ENCODE data around the gene CSNK2B.

CSNK2B gene

GRCh38 chr6:31711233-31711632 lies 45.4 kb downstream of the CSNK2B start (continued):
- TF ChIP-seq ZIC2 (tag by site-specific recombination; IDR thresholded peaks at IDR 0.05), result peak; percentile 85
- TF ChIP-seq ZNF366 (tag by site-specific recombination; conservative IDR thresholded peaks at IDR 0.05), result no peak
- TF ChIP-seq ZNF548 (tag by site-specific recombination; IDR thresholded peaks at IDR 0.05), result no peak
- TF ChIP-seq ZNF654 (tag by site-specific recombination; IDR thresholded peaks at IDR 0.05; ENCODE audit: low read depth), result no peak
- no peak for TF ChIP-seq ZNF23 (tag by site-specific recombination; IDR thresholded peaks at IDR 0.05; ENCODE audit: borderline replicate concordance)
- TF ChIP-seq, protein P1, sequence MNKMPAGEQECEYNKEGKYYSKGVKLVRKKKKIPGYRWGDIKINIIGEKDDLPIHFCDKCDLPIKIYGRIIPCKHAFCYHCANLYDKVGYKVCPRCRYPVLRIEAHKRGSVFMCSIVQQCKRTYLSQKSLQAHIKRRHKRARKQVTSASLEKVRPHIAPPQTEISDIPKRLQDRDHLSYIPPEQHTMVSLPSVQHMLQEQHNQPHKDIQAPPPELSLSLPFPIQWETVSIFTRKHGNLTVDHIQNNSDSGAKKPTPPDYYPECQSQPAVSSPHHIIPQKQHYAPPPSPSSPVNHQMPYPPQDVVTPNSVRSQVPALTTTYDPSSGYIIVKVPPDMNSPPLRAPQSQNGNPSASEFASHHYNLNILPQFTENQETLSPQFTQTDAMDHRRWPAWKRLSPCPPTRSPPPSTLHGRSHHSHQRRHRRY (tag by site-specific recombination; IDR thresholded peaks at IDR 0.05), result no peak
- no peak for TF ChIP-seq ZNF843 (tag by site-specific recombination; IDR thresholded peaks at IDR 0.05)
- TF ChIP-seq ZNF416 (tag by site-specific recombination; IDR thresholded peaks at IDR 0.05), result no peak
- no peak for TF ChIP-seq ZNF518A (tag by site-specific recombination; conservative IDR thresholded peaks at IDR 0.05; ENCODE audit: low read depth)
- peak; percentile 71 for TF ChIP-seq KLF1 (tag by site-specific recombination; IDR thresholded peaks at IDR 0.05)

GRCh38 chr6:31712296-31712695 lies 46.4 kb downstream of the CSNK2B start:
- Histone ChIP-seq H3K4me1 (ENCODE audit: control insufficient read depth, insufficient read depth, low read length) (peaks cover 4% of the 10 kb centered on the region), H3K4me3 (ENCODE audit: low read depth, low read length) (no peak overlapping the region), H3K27ac (ENCODE audit: extremely low read depth, low read depth, low read length) (no peak overlapping the region), H3K9me3 (ENCODE audit: control insufficient read depth, insufficient read depth, low read depth, low read length) (no peaks in the 10 kb centered on the region), H3K36me3 (ENCODE audit: control insufficient read depth in 2 of 2, insufficient read depth in 1 of 2, low read length in 2 of 2) (no peaks in the 10 kb centered on the region)
- POLR2A ChIA-PET, result interaction anchor here (0.5 to 2.3 kb wide), 9 partner anchors 9 to 120 kb away, joined by 3 to 12 read pairs (median 4); partner anchors contain the start of genes ABHD16A, DDAH2, HSPA1B and MSH5
- CTCF ChIA-PET, result interaction anchor here (0.7 to 1.2 kb wide), 2 partner anchors 60 to 240 kb away, joined by 3 to 5 read pairs; no protein-coding TSS in a partner anchor
- TF ChIP-seq, protein P2, sequence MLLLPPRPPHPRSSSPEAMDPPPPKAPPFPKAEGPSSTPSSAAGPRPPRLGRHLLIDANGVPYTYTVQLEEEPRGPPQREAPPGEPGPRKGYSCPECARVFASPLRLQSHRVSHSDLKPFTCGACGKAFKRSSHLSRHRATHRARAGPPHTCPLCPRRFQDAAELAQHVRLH (tag by site-specific recombination; IDR thresholded peaks at IDR 0.05), result no peak
- peak; percentile 42; the same call in 1 of the 2 replicates for TF ChIP-seq CTCF (tag by site-specific recombination; IDR thresholded peaks at IDR 0.05)
- TF ChIP-seq ELK4 (IDR thresholded peaks at IDR 0.05; ENCODE audit: borderline replicate concordance, low read depth, low read length), result no peak
- TF ChIP-seq, protein P3, sequence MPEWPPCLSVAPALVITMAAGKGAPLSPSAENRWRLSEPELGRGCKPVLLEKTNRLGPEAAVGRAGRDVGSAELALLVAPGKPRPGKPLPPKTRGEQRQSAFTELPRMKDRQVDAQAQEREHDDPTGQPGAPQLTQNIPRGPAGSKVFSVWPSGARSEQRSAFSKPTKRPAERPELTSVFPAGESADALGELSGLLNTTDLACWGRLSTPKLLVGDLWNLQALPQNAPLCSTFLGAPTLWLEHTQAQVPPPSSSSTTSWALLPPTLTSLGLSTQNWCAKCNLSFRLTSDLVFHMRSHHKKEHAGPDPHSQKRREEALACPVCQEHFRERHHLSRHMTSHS (tag by site-specific recombination; IDR thresholded peaks at IDR 0.05), result no peak
- TF ChIP-seq ZNF2 (tag by site-specific recombination; IDR thresholded peaks at IDR 0.05), result no peak
- TF ChIP-seq ZNF211 (tag by site-specific recombination; IDR thresholded peaks at IDR 0.05; ENCODE audit: low read depth), result no peak
- TF ChIP-seq EGR2 (tag by site-specific recombination; IDR thresholded peaks at IDR 0.05; ENCODE audit: low read depth), result 0 out of 2 replicates have a peak, but pooled peaks have one; percentile 13
- TF ChIP-seq ZNF157 (tag by site-specific recombination; IDR thresholded peaks at IDR 0.05), result no peak
- TF ChIP-seq ZBTB20 (tag by site-specific recombination; IDR thresholded peaks at IDR 0.05), result 0 out of 2 replicates have a peak, but pooled peaks have one; percentile 33
- no peak for TF ChIP-seq TRIM28 (IDR thresholded peaks at IDR 0.05; ENCODE audit: borderline replicate concordance, low read length)
- no peak for TF ChIP-seq KLF1 (tag by site-specific recombination; IDR thresholded peaks at IDR 0.05)
- TF ChIP-seq, protein P4, sequence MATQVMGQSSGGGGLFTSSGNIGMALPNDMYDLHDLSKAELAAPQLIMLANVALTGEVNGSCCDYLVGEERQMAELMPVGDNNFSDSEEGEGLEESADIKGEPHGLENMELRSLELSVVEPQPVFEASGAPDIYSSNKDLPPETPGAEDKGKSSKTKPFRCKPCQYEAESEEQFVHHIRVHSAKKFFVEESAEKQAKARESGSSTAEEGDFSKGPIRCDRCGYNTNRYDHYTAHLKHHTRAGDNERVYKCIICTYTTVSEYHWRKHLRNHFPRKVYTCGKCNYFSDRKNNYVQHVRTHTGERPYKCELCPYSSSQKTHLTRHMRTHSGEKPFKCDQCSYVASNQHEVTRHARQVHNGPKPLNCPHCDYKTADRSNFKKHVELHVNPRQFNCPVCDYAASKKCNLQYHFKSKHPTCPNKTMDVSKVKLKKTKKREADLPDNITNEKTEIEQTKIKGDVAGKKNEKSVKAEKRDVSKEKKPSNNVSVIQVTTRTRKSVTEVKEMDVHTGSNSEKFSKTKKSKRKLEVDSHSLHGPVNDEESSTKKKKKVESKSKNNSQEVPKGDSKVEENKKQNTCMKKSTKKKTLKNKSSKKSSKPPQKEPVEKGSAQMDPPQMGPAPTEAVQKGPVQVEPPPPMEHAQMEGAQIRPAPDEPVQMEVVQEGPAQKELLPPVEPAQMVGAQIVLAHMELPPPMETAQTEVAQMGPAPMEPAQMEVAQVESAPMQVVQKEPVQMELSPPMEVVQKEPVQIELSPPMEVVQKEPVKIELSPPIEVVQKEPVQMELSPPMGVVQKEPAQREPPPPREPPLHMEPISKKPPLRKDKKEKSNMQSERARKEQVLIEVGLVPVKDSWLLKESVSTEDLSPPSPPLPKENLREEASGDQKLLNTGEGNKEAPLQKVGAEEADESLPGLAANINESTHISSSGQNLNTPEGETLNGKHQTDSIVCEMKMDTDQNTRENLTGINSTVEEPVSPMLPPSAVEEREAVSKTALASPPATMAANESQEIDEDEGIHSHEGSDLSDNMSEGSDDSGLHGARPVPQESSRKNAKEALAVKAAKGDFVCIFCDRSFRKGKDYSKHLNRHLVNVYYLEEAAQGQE (tag by site-specific recombination; IDR thresholded peaks at IDR 0.05), result no peak
- peak; percentile 50 for TF ChIP-seq ZFHX2 (tag by site-specific recombination; conservative IDR thresholded peaks at IDR 0.05)
- no peak for TF ChIP-seq ZNF133 (tag by site-specific recombination; IDR thresholded peaks at IDR 0.05)
